GM12891 (cell line): ENCODE data around the gene KRT26.

Experiments used
- PAX5 ChIP-seq: IDR thresholded peaks from 2 replicates; pipeline ENCODE4 v1.6.1; 2011; ENCODE audit warnings: low read length, moderate library complexity, mild to moderate bottlenecking; ENCODE audit not compliant: insufficient read depth, severe bottlenecking
- POLR2A ChIP-seq: IDR thresholded peaks from 2 replicates; pipeline ENCODE4 v1.6.1; 2011; ENCODE audit warnings: low read depth, low read length, control low read depth
- POLR2AphosphoS5 ChIP-seq: IDR thresholded peaks from 2 replicates; pipeline ENCODE4 v1.6.1; 2011; ENCODE audit warnings: low read depth, low read length, control low read depth
- SPI1 ChIP-seq: IDR thresholded peaks from 2 replicates; pipeline ENCODE4 v1.6.1; 2011; ENCODE audit warnings: low read depth, low read length, control low read depth
- TAF1 ChIP-seq: IDR thresholded peaks from 2 replicates; pipeline ENCODE4 v1.6.1; 2011; ENCODE audit warnings: low read depth, low read length, control low read depth

- TF ChIP-seq POLR2A = no peak
- no peak for TF ChIP-seq POLR2AphosphoS5
- TF ChIP-seq PAX5 = no peak
- no peak for TF ChIP-seq TAF1
- TF ChIP-seq SPI1 = no peak
Measured at GRCh38 chr17:40794466-40794865, 22.5 kb upstream of the KRT26 start.
